Measurements from ENCODE around the gene CLDN8. TPM values are rescaled to one million over a fixed set of nuclear protein-coding genes. Genes with fewer than 3 reads are reported as not detected.
A peak's percentile ranks its signal among the peaks of the same experiment; 100 is the strongest.

CLDN8 gene
- total RNA-seq, 2 experiments from 2014 or later, result not detected

GRCh38 chr21:30209601-30210000 lies 6.3 kb downstream of the CLDN8 start:
- TF ChIP-seq, protein P1, sequence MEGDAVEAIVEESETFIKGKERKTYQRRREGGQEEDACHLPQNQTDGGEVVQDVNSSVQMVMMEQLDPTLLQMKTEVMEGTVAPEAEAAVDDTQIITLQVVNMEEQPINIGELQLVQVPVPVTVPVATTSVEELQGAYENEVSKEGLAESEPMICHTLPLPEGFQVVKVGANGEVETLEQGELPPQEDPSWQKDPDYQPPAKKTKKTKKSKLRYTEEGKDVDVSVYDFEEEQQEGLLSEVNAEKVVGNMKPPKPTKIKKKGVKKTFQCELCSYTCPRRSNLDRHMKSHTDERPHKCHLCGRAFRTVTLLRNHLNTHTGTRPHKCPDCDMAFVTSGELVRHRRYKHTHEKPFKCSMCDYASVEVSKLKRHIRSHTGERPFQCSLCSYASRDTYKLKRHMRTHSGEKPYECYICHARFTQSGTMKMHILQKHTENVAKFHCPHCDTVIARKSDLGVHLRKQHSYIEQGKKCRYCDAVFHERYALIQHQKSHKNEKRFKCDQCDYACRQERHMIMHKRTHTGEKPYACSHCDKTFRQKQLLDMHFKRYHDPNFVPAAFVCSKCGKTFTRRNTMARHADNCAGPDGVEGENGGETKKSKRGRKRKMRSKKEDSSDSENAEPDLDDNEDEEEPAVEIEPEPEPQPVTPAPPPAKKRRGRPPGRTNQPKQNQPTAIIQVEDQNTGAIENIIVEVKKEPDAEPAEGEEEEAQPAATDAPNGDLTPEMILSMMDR (IDR thresholded peaks at IDR 0.05), result no peak
- POLR2A ChIA-PET, result no interaction called here
- Mint-ChIP-seq H3K27me3 (no peaks in the 10 kb centered on the region), H3K4me1 (ENCODE audit: low read depth) (no peaks in the 10 kb centered on the region), H3K4me3 (no peak overlapping the region), H3K9me3 (no peaks in the 10 kb centered on the region), H3K36me3 (ENCODE audit: low read depth) (no peaks in the 10 kb centered on the region), H3K27ac (no peak overlapping the region)
- no peak for ATAC-seq
- CTCF ChIA-PET, result no interaction called here
- intact Hi-C loops (cut with micrococcal nuclease), result no loop called here
- no peak for DNase-seq

GRCh38 chr21:30207252-30207579 lies 8.7 kb downstream of the CLDN8 start:
- H3K9me3 Mint-ChIP-seq, result no peaks in the 10 kb centered on the region
- DNase-seq (no peak), ATAC-seq (no peak)
- ChIA-PET CTCF (no interaction called here), POLR2A (no interaction called here)
- H3K36me3 Mint-ChIP-seq (ENCODE audit: low read depth), result no peaks in the 10 kb centered on the region
- H3K27ac Mint-ChIP-seq, result no peak overlapping the region
- no peaks in the 10 kb centered on the region for H3K27me3 Mint-ChIP-seq
- intact Hi-C loops (cut with micrococcal nuclease), result no loop called here
- TF ChIP-seq, protein P1 (IDR thresholded peaks at IDR 0.05), result no peak
- no peaks in the 10 kb centered on the region for H3K4me1 Mint-ChIP-seq (ENCODE audit: low read depth)
- H3K4me3 Mint-ChIP-seq, result no peak overlapping the region

DNA sequence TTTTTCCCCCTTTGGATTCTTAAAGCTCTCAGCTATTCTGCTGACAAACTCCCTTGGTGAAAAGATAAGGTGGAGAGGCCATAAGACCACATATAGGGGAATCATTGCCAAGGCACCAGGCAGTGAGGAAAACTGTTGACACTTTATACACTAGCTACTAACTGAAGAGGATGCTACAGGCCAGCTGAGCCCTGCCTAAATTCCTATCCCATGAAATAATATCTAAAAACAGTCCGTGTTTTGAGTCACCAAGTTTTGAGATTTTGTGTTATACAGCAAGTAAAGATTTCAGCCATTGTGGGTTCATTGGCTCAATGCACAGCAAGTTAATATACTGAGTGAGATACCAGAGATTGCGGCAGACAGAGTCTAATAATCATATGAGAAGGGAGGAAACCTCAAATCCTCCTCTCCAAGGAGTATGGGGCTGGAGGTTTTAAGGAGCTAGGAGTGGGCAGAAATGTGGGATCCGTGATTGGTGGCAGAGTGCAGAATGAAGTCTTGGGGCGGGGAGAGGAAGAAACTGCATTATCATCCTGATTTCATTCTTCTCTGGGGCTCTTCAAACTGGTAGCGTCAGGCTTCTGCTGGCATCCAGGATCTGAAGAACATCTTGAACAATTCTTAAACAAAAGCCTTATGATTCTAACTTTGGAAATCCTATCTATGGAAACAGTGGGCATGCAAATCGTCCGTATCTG lies 9.2 kb downstream of the CLDN8 start:
- H3K4me1 Mint-ChIP-seq (ENCODE audit: low read depth), result no peaks in the 10 kb centered on the region
- no peaks in the 10 kb centered on the region for H3K36me3 Mint-ChIP-seq (ENCODE audit: low read depth)
- no peak for ATAC-seq
- ChIA-PET CTCF (no interaction called here), POLR2A (no interaction called here)
- H3K9me3 Mint-ChIP-seq, result no peaks in the 10 kb centered on the region
- no peak overlapping the region for H3K27ac Mint-ChIP-seq
- no peak overlapping the region for H3K4me3 Mint-ChIP-seq
- no peaks in the 10 kb centered on the region for H3K27me3 Mint-ChIP-seq
- intact Hi-C loops (cut with micrococcal nuclease), result no loop called here
- no peak for DNase-seq
- TF ChIP-seq, protein P1 (IDR thresholded peaks at IDR 0.05), result no peak

DNA sequence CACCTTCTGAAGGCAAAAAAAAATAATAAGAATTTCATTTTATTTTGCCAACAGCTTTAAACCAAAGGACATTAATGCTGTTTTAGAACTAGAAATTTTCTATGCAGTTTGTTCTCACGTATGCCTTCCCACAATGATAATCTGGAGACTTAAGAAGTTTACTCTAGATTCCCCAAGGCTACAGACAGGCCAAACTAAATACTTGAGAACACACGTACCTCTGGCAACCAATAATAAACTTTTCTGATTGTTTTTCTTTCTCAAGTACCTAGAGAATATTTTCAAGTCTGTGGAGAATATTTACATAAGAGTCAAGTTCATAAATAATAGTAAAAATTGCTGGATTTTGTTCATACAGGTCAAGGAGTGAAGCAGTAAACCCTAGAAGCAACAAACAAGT lies 15.9 kb downstream of the CLDN8 start:
- Mint-ChIP-seq H3K27me3 (no peaks in the 10 kb centered on the region), H3K4me3 (no peak overlapping the region), H3K36me3 (ENCODE audit: low read depth) (no peaks in the 10 kb centered on the region), H3K4me1 (ENCODE audit: low read depth) (no peaks in the 10 kb centered on the region), H3K27ac (no peak overlapping the region), H3K9me3 (no peaks in the 10 kb centered on the region)
- intact Hi-C loops (cut with micrococcal nuclease), result loop anchor here (10.0 kb wide), 1 partner anchor 155 kb away; no protein-coding TSS in a partner anchor
- TF ChIP-seq, protein P1 (IDR thresholded peaks at IDR 0.05), result no peak
- DNase-seq (no peak), ATAC-seq (no peak)
- ChIA-PET POLR2A (no interaction called here), CTCF (no interaction called here)

DNA sequence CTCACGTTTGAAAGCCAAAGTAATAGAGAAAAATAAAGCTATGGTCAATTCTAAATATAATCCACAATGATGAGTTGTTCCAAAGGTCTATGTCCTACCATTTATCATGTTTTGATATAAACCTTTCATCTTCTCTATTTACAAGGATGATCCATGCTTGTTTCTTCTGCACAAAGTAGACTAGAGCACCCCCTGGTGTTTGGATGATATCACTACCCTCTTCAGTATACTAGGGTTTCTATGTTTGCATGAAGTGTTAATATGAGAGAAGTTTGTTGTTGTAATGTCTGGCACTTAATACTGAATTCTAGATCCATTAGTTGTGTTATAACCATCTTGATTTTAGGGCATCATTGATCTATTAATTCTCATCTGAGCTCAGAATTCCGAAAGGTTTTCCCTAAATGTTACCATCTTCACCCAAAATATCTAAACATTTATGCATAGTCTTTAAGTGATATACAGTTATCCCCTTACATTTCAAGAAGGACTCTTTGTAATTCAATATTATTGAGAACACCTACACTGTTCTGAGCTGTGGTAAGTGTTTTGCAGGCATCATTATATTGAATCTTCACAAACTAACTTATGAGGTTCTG lies 21.1 kb downstream of the CLDN8 start:
- no peak for ATAC-seq
- Mint-ChIP-seq H3K36me3 (ENCODE audit: low read depth) (no peaks in the 10 kb centered on the region), H3K9me3 (no peaks in the 10 kb centered on the region), H3K27ac (no peak overlapping the region), H3K27me3 (no peaks in the 10 kb centered on the region), H3K4me3 (no peak overlapping the region), H3K4me1 (ENCODE audit: low read depth) (no peaks in the 10 kb centered on the region)
- POLR2A ChIA-PET, result no interaction called here
- peak; percentile 10 for DNase-seq
- CTCF ChIA-PET, result interaction anchor here (0.6 to 1.8 kb wide), 5 partner anchors 25 to 307 kb away, joined by 3 to 7 read pairs (median 3); no protein-coding TSS in a partner anchor
- TF ChIP-seq, protein P1 (IDR thresholded peaks at IDR 0.05), result peak; percentile 58
- intact Hi-C loops (cut with micrococcal nuclease), result loop anchor here (10.0 kb wide), 1 partner anchor 150 kb away; no protein-coding TSS in a partner anchor
